ENCODE data around the gene RPL18.

Gene RPL18

DNA sequence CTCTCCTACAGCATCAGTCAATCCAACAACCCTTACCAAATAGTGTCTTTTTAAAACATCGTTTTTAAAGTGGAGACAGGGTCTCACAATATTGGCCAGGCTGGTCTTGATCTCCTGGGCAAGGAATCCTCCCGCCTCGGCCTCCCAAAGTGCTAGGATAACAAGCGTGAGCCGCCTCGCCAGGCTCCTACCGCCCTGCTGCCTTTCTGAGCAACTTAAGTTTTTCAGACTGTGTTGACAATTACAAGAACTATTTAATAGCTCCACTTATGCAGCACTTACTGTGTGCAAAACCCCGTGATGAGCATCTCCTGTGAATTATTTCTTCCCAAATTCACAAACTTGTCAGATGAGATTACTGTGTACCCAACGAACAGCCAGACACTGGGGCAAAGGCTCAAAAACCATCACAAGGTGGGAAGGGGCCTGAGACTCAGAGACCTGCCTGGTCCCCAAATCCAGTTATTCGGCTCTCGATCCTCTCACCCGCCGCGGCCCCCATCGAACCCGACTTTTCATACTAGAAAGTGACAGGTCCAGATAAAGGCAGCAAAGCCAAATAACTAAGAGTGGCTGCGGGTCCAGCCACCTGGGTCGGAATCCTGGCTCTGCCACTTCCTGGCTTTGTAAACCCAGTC is 581 bp downstream of the RPL18 start:
- in situ Hi-C loops (cut with HindIII; ENCODE audit: low pct_ligation_motif_present, low pct_unique_long_range_greater_than_20kb, low sequenced_read_pairs): no loop called here
- no peak for DNase-seq

- no peak for DNase-seq
- in situ Hi-C loops (cut with HindIII; ENCODE audit: low pct_ligation_motif_present, low pct_unique_long_range_greater_than_20kb, low sequenced_read_pairs): no loop called here
Observed at GRCh38 chr19:48617146-48617937, 1.6 kb downstream of the RPL18 start.

- no peak for DNase-seq
- in situ Hi-C loops (cut with HindIII; ENCODE audit: low pct_ligation_motif_present, low pct_unique_long_range_greater_than_20kb, low sequenced_read_pairs): no loop called here
Observed at GRCh38 chr19:48616491-48617056, 2.4 kb downstream of the RPL18 start.

DNA sequence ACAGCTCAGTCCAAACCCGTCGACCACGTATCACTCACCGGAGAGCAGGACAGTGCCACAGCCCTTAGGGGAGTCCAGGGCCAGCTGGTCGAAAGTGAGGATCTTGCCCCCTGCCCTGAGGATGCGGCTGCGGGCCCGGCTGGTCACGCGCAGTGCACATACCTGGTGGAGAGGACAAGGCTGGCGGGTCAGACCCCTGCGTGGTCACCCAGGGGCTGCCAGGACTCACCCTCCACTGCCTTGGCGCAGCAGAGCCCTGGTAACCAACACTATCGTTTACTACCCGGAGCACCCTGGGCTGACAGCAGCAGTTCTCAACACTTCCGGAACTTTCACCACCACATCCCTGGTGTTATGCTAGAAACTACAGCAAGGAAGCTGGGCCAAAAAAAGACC is 2.9 kb downstream of the RPL18 start:
- in situ Hi-C loops (cut with HindIII; ENCODE audit: low pct_ligation_motif_present, low pct_unique_long_range_greater_than_20kb, low sequenced_read_pairs): no loop called here
- no peak for DNase-seq

DNA sequence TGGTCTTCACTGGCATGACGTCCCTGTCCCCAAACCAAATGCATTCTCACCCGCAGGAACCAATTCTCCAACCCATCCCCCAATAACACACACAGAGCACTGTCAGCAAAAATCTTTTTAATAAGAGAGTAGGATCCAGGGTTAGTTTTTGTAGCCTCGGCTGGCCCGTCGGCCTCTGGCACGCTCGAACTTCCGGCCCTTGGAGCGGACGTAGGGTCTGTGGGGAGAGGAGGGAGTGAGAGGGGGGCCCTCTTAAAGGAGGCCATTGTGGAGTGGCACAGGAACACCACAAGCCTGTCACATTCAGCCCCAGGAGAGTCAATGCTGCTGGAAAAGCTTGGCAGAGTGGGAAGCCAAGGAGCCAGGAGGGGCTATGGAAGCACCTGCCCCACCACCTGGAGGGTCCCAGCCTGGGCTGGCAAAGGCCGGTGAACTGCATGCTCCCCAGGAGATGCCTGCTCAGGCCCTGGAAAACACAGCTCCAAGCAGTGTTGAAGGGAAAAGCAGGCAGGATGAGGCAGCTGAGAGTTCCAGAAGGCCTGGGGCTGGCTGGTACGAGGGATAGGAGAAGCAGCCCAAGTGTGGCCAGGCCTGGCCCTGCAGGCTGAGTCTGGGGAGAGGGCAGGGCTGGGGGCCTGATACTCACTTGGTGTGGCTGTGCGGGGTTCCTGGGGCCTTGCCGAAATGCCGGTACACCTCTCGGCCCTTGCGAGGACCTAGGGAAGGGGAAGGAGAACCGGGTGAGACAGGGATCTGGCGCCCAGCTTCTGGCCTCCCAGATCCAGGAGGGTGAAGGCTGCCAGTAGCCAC is 3.5 kb downstream of the RPL18 start:
- no peak for DNase-seq
- in situ Hi-C loops (cut with HindIII; ENCODE audit: low pct_ligation_motif_present, low pct_unique_long_range_greater_than_20kb, low sequenced_read_pairs): no loop called here

DNA sequence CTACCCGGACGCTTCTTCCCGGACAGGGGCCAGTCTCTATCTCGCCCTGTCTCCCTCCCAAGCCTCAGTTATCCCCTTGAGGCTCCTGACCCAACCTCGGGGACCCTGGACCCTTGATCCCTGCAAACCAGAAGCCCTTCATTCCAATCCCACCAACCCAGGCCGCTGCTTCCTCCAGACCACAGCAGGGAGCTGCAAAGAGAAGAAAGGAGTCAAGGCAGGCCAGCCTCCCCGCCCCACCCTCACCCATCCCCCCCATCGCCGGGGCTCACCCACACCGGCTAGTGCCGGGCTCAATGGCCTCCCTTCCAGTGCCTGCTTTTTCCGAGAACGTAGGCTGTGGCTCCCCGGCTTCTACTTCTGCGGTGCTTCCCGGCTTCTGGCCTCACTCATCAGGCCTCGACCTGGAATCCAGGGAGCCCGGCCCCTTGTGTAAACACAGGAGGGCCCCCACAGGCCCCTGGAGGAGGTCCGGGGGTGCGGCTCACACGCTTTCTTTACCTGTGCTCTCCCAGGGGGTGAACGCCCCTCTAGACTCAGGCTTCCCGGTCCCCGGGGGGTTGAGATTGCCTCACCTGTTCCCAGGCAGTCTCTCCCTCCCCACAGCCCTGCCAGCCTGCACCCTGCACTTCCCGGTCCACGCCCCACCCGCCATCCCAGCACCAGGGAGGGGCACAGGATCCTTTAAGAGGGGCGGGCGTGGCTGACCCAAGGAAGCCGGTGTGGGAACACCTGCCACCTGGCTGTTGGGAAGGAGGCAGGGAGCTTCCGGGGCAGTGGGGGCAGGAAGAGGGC is 4.3 kb downstream of the RPL18 start, which contains the start of gene FAM83E:
Gene FAM83E (minus strand): TSS at position 641 of the 795 bp plus-strand sequence. CDS start 1,704 bp downstream, outside the sequence.
- no peak for DNase-seq
- in situ Hi-C loops (cut with HindIII; ENCODE audit: low pct_ligation_motif_present, low pct_unique_long_range_greater_than_20kb, low sequenced_read_pairs): no loop called here

DNA sequence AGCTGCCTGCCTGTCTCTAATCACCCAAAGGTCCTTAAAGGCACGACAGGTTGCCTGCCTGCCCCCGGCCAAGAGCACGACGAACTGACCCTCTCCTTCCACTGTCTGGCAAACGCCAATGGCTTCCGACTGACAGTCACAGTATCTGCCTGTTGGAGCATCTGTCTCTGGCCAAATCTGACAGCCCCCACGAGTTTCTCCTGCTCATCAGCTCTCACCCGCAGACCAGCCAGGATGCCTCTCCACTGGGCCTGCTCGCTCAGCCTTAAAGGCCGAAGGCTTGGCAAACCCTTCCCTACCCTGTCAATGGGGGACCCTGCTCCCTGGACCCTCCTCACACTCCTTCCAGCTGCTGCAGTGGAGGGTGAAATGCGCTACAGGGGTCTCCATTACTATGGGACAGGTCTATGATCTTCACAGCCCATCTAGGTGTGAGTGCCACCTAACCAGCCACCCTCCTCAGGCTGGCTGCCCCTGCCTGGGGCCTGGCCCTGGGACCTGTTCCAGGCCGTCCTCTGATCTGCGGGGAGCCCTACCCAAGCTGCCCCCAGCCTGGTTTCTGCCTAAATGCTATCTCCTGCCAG is 5.0 kb downstream of the RPL18 start:
- no peak for DNase-seq
- in situ Hi-C loops (cut with HindIII; ENCODE audit: low pct_ligation_motif_present, low pct_unique_long_range_greater_than_20kb, low sequenced_read_pairs): no loop called here

- DNase-seq: no peak
- in situ Hi-C loops (cut with HindIII; ENCODE audit: low pct_ligation_motif_present, low pct_unique_long_range_greater_than_20kb, low sequenced_read_pairs): no loop called here
Observed at GRCh38 chr19:48613024-48613851, 5.7 kb downstream of the RPL18 start.

GRCh38 chr19:48611872-48612271 is 7.1 kb downstream of the RPL18 start:
- in situ Hi-C loops (cut with HindIII; ENCODE audit: low pct_ligation_motif_present, low pct_unique_long_range_greater_than_20kb, low sequenced_read_pairs): no loop called here

GRCh38 chr19:48609571-48610108 is 9.3 kb downstream of the RPL18 start:
- no peak for DNase-seq
- in situ Hi-C loops (cut with HindIII; ENCODE audit: low pct_ligation_motif_present, low pct_unique_long_range_greater_than_20kb, low sequenced_read_pairs): no loop called here

More at GRCh38 chr19:48611872-48612271, 7.1 kb downstream of the RPL18 start:
- no peak for DNase-seq

DNA sequence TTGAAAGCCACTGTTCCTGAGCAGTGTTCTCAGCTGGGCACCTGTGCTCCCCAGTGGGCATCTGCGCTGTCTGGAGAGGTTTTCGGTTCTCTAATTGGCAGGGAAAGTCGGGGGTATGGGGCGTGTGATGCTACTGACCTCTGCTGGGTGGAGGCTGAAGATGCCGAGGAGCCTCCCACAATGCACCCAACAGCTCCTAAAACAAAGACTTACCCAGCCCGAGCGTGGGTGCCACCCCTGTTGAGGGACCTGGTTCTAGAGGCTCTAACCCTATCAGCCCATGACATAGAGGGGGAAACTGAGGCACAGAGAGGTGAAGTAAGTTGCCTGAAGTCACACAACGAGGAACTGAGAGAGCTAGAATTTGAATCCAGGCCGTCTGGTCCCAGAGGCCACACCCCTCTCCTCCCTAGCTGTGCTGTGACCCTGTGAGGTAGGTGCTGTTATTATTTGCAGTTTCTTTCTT is 10.1 kb downstream of the RPL18 start:
- peak; percentile 59 for DNase-seq
- in situ Hi-C loops (cut with HindIII; ENCODE audit: low pct_ligation_motif_present, low pct_unique_long_range_greater_than_20kb, low sequenced_read_pairs): no loop called here

DNA sequence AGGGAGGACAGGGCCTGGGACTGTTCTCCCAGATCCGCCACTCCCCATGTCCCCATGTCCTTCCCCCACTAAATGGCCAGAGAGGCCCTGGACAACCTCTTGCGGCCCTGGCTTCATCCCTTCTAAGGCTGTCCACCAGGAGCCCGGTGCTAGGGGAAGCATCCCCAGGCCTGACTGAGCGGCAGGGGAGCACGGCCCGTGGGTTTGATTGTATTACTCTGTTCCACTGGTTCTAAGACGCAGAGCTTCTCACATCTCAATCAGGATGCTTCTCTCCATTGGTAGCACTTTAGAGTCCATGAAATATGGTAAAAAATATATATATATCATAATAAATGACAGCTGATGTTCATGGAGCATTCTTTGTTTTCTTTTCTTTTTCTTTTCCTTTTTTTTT is 11.6 kb downstream of the RPL18 start:
- in situ Hi-C loops (cut with HindIII; ENCODE audit: low pct_ligation_motif_present, low pct_unique_long_range_greater_than_20kb, low sequenced_read_pairs): no loop called here
- no peak for DNase-seq

DNA sequence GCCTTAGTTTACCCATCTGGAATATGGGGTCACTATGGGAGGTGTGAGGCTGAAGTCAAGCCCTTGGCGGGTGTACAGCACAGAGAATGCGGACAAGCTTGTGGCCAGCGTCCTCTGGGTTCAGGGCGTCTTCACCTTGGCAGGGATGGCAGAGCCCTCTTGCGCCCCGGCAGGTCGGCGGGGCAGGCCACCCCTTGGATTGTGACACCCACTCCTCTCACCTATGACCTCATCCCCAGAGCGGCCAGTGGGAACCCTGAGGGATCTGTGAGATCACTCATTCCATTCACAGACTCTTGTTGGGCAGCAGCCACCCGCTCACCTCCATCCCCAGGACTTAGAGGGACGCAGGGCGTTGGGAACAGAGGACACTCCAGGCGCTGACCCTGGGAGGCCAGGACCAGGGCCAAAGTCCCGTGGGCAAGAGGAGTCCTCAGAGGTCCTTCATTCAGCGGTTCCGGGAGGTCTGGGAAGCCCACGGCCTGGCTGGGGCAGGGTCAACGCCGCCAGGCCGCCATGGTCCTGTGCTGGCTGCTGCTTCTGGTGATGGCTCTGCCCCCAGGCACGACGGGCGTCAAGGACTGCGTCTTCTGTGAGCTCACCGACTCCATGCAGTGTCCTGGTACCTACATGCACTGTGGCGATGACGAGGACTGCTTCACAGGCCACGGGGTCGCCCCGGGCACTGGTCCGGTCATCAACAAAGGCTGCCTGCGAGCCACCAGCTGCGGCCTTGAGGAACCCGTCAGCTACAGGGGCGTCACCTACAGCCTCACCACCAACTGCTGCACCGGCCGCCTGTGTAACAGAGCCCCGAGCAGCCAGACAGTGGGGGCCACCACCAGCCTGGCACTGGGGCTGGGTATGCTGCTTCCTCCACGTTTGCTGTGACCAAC is 12.3 kb downstream of the RPL18 start, which contains the start of gene SPACA4:
Gene SPACA4 (plus strand): TSS at position 280 of the 896 bp plus-strand sequence. CDS start 237 bp downstream, at position 517.
- in situ Hi-C loops (cut with HindIII; ENCODE audit: low pct_ligation_motif_present, low pct_unique_long_range_greater_than_20kb, low sequenced_read_pairs): no loop called here
- DNase-seq: no peak

DNA sequence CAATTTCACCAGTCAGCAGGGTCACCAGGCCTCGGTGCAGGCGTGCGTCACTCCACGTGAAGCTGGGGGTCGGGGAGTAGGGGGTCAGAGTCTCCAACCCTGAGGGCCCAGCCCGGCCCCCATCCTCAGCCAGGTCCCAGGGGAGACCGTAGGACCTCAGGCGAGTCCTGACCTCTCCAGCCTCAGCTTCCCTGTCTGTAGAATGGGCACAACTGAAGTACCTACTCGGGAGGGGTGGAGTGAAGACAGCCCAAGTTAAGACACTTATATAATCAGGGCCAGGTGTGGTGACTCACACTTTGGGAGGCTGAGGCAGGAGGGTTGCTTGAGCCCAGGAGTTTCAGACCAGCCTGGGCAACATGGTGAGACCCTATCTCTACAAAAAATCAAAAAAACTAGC is 15.1 kb downstream of the RPL18 start:
- in situ Hi-C loops (cut with HindIII; ENCODE audit: low pct_ligation_motif_present, low pct_unique_long_range_greater_than_20kb, low sequenced_read_pairs): no loop called here
- DNase-seq: no peak

- in situ Hi-C loops (cut with HindIII; ENCODE audit: low pct_ligation_motif_present, low pct_unique_long_range_greater_than_20kb, low sequenced_read_pairs): no loop called here
- DNase-seq: no peak
Observed at GRCh38 chr19:48603449-48603848, 15.5 kb downstream of the RPL18 start.

- in situ Hi-C loops (cut with HindIII; ENCODE audit: low pct_ligation_motif_present, low pct_unique_long_range_greater_than_20kb, low sequenced_read_pairs): no loop called here
- no peak for DNase-seq
Observed at GRCh38 chr19:48603001-48603400, 16.0 kb downstream of the RPL18 start.

Data from ACHN (cell line).